IPS-NIHi11 (cell line): ENCODE results near the gene DYNC1I1.

Experiments
- DNase-seq: peaks from one replicate; pipeline ENCODE4 v3.0.0; 2012; ENCODE audit warnings: mixed read lengths, low spot score

DYNC1I1 gene

GRCh38 chr7:96084881-96085553 lies 312.7 kb downstream of the DYNC1I1 start:
- DNase-seq, result no peak

- DNase-seq, result no peak
Observed at GRCh38 chr7:96085953-96086352, 313.6 kb downstream of the DYNC1I1 start.

GRCh38 chr7:96088579-96088978 lies 316.2 kb downstream of the DYNC1I1 start:
- no peak for DNase-seq

- no peak for DNase-seq
Observed at GRCh38 chr7:96089511-96089910, 317.2 kb downstream of the DYNC1I1 start.

GRCh38 chr7:96090756-96091155 lies 318.4 kb downstream of the DYNC1I1 start:
- DNase-seq, result no peak

GRCh38 chr7:96093435-96093834 lies 321.1 kb downstream of the DYNC1I1 start:
- DNase-seq, result no peak

- no peak for DNase-seq
Observed at GRCh38 chr7:96097835-96098234, 325.5 kb downstream of the DYNC1I1 start.

- DNase-seq, result no peak
Observed at GRCh38 chr7:96100737-96101136, 328.4 kb downstream of the DYNC1I1 start.

- DNase-seq, result no peak
Observed at GRCh38 chr7:96102096-96102811, 329.9 kb downstream of the DYNC1I1 start.

GRCh38 chr7:96104984-96105383 lies 332.6 kb downstream of the DYNC1I1 start:
- no peak for DNase-seq

- no peak for DNase-seq
Observed at GRCh38 chr7:96111405-96111804, 339.1 kb downstream of the DYNC1I1 start.

GRCh38 chr7:96114190-96114589 lies 341.8 kb downstream of the DYNC1I1 start:
- no peak for DNase-seq

GRCh38 chr7:96116173-96116572 lies 343.8 kb downstream of the DYNC1I1 start:
- no peak for DNase-seq

- DNase-seq, result peak; percentile 17
Observed at GRCh38 chr7:96118449-96119001, 346.2 kb downstream of the DYNC1I1 start.

- DNase-seq, result no peak
Observed at GRCh38 chr7:96120445-96121225, 348.3 kb downstream of the DYNC1I1 start.

- DNase-seq, result no peak
Observed at GRCh38 chr7:96121752-96122151, 349.4 kb downstream of the DYNC1I1 start.

- DNase-seq, result no peak
Observed at GRCh38 chr7:96122746-96123145, 350.4 kb downstream of the DYNC1I1 start.

- DNase-seq, result no peak
Observed at GRCh38 chr7:96126382-96126781, 354.0 kb downstream of the DYNC1I1 start.

GRCh38 chr7:96127746-96128145 lies 355.4 kb downstream of the DYNC1I1 start:
- no peak for DNase-seq

GRCh38 chr7:96131525-96131924 lies 359.2 kb downstream of the DYNC1I1 start:
- DNase-seq, result no peak

- no peak for DNase-seq
Observed at GRCh38 chr7:96135241-96135640, 362.9 kb downstream of the DYNC1I1 start.

- DNase-seq, result no peak
Observed at GRCh38 chr7:96136600-96137239, 364.4 kb downstream of the DYNC1I1 start.
